Measurements from ENCODE around the gene IDE. TPM values are rescaled to one million over a fixed set of nuclear protein-coding genes. Genes with fewer than 3 reads are reported as not detected.

IDE gene
- total and polyA plus RNA-seq, 9 of the 15 experiments (the other 6 are each of a cell fraction or from before 2014, with no cell fraction given): 10.2 to 50.6 (median 33.2) TPM

DNA sequence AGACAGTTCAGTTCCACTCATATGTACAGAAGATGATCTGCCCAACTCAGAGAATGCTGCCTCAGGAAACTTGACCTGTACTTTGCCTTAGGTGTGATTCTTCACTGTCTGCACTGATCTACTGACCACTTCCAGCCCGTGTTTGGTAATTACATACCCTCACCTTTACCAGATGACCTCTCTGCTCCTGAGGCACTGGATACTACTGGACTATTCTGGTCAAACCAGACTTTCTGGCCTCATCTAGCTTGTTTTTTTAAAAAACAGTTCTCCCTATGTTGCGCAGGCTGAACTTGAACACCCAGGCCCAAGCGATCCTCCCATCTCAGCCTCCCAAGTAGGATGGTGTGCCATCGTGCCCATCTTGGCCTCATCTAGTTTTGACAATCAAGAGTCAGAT is 26.2 kb downstream of the IDE start (continued):
- TF ChIP-seq, protein P1, sequence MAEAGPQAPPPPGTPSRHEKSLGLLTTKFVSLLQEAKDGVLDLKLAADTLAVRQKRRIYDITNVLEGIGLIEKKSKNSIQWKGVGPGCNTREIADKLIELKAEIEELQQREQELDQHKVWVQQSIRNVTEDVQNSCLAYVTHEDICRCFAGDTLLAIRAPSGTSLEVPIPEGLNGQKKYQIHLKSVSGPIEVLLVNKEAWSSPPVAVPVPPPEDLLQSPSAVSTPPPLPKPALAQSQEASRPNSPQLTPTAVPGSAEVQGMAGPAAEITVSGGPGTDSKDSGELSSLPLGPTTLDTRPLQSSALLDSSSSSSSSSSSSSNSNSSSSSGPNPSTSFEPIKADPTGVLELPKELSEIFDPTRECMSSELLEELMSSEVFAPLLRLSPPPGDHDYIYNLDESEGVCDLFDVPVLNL (CRISPR knock-in tag; IDR thresholded peaks at IDR 0.05; ENCODE audit: low read depth): no peak
- TF ChIP-seq MEF2D (tag; conservative IDR thresholded peaks at IDR 0.05; ENCODE audit: low read depth) (no peak), TAF15 (IDR thresholded peaks at IDR 0.05; ENCODE audit: low read depth, low read length) (no peak), DPF2 (IDR thresholded peaks at IDR 0.05) (no peak)

DNA sequence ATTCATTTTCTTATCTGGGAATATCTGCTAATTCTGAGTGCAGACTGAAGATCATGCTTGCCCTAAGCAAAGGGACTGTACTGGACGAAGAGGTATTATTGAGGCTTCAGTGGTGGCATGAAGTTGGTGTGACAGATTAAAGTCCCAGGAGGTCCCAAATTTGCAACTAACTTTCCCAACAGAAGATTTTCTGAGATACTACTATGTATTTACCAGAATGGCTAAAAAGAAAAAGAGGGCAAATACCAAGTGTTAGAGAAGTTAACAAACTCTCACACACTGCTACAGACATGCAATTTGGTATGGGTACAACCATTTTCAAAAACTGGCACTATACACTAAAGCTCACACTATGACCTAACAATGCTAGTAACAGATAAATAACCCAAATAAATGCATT is 28.3 kb downstream of the IDE start:
- in situ Hi-C loops (cut with MboI): no loop called here
- H3K9ac ChIP-seq (ENCODE audit: insufficient read depth in 1 of 2, low read depth in 2 of 2, low read length in 2 of 2): no peak overlapping the region
- H3K9me1 ChIP-seq (ENCODE audit: control insufficient read depth, insufficient read depth, low read length): peaks cover 3% of the 10 kb centered on the region
- intact Hi-C loops (cut with micrococcal nuclease): no loop called here
- H3K9me3 ChIP-seq (replicated peaks; ENCODE audit: control insufficient read depth, insufficient read depth, low read depth, low read length): no peaks in the 10 kb centered on the region
- POLR2A ChIA-PET: interaction anchor here (0.5 to 3.3 kb wide), 4 partner anchors 10 to 271 kb away, joined by 3 to 16 read pairs (median 4); partner anchors contain the start of gene IDE
- 86% methylated on average over 1 of the region's 1 CpG for WGBS (ENCODE audit: insufficient coverage, low coverage, missing lambda C conversion rate)
- TF ChIP-seq RHOXF2B (CRISPR knock-in tag; conservative IDR thresholded peaks at IDR 0.05) (no peak), PTBP1 (IDR thresholded peaks at IDR 0.05; ENCODE audit: low read depth, low read length) (no peak), PHB2 (IDR thresholded peaks at IDR 0.05; ENCODE audit: low read depth) (no peak)
- TF ChIP-seq, protein P2, sequence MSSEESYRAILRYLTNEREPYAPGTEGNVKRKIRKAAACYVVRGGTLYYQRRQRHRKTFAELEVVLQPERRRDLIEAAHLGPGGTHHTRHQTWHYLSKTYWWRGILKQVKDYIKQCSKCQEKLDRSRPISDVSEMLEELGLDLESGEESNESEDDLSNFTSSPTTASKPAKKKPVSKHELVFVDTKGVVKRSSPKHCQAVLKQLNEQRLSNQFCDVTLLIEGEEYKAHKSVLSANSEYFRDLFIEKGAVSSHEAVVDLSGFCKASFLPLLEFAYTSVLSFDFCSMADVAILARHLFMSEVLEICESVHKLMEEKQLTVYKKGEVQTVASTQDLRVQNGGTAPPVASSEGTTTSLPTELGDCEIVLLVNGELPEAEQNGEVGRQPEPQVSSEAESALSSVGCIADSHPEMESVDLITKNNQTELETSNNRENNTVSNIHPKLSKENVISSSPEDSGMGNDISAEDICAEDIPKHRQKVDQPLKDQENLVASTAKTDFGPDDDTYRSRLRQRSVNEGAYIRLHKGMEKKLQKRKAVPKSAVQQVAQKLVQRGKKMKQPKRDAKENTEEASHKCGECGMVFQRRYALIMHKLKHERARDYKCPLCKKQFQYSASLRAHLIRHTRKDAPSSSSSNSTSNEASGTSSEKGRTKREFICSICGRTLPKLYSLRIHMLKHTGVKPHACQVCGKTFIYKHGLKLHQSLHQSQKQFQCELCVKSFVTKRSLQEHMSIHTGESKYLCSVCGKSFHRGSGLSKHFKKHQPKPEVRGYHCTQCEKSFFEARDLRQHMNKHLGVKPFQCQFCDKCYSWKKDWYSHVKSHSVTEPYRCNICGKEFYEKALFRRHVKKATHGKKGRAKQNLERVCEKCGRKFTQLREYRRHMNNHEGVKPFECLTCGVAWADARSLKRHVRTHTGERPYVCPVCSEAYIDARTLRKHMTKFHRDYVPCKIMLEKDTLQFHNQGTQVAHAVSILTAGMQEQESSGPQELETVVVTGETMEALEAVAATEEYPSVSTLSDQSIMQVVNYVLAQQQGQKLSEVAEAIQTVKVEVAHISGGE (CRISPR knock-in tag; IDR thresholded peaks at IDR 0.05): no peak
- TF ChIP-seq, protein P3, sequence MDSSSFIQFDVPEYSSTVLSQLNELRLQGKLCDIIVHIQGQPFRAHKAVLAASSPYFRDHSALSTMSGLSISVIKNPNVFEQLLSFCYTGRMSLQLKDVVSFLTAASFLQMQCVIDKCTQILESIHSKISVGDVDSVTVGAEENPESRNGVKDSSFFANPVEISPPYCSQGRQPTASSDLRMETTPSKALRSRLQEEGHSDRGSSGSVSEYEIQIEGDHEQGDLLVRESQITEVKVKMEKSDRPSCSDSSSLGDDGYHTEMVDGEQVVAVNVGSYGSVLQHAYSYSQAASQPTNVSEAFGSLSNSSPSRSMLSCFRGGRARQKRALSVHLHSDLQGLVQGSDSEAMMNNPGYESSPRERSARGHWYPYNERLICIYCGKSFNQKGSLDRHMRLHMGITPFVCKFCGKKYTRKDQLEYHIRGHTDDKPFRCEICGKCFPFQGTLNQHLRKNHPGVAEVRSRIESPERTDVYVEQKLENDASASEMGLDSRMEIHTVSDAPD (CRISPR knock-in tag; IDR thresholded peaks at IDR 0.05): no peak
- TF ChIP-seq, protein P4, sequence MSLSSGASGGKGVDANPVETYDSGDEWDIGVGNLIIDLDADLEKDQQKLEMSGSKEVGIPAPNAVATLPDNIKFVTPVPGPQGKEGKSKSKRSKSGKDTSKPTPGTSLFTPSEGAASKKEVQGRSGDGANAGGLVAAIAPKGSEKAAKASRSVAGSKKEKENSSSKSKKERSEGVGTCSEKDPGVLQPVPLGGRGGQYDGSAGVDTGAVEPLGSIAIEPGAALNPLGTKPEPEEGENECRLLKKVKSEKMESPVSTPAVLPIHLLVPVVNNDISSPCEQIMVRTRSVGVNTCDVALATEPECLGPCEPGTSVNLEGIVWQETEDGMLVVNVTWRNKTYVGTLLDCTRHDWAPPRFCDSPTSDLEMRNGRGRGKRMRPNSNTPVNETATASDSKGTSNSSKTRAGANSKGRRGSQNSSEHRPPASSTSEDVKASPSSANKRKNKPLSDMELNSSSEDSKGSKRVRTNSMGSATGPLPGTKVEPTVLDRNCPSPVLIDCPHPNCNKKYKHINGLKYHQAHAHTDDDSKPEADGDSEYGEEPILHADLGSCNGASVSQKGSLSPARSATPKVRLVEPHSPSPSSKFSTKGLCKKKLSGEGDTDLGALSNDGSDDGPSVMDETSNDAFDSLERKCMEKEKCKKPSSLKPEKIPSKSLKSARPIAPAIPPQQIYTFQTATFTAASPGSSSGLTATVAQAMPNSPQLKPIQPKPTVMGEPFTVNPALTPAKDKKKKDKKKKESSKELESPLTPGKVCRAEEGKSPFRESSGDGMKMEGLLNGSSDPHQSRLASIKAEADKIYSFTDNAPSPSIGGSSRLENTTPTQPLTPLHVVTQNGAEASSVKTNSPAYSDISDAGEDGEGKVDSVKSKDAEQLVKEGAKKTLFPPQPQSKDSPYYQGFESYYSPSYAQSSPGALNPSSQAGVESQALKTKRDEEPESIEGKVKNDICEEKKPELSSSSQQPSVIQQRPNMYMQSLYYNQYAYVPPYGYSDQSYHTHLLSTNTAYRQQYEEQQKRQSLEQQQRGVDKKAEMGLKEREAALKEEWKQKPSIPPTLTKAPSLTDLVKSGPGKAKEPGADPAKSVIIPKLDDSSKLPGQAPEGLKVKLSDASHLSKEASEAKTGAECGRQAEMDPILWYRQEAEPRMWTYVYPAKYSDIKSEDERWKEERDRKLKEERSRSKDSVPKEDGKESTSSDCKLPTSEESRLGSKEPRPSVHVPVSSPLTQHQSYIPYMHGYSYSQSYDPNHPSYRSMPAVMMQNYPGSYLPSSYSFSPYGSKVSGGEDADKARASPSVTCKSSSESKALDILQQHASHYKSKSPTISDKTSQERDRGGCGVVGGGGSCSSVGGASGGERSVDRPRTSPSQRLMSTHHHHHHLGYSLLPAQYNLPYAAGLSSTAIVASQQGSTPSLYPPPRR (CRISPR knock-in tag; IDR thresholded peaks at IDR 0.05; ENCODE audit: borderline replicate concordance): no peak
- no peak overlapping the region for H2AFZ ChIP-seq (ENCODE audit: low read depth, low read length)
- no peak for DNase-seq (ENCODE audit: extremely low read depth in 1 of 4, low spot score in 3 of 4)
- H3K36me3 ChIP-seq (ENCODE audit: control insufficient read depth, insufficient read depth, low read length): peaks cover 28% of the 10 kb centered on the region; the same call in 1 of the 3 replicates
- CTCF ChIA-PET (ENCODE audit: low intra/inter-chr PET ratio): no interaction called here
- peaks cover 4% of the 10 kb centered on the region; the same call in 1 of the 2 replicates for H4K20me1 ChIP-seq (replicated peaks; ENCODE audit: control insufficient read depth, insufficient read depth, low read length)
- no peak for FAIRE-seq
- ATAC-seq: no peak
- no peaks in the 10 kb centered on the region for H3K27me3 ChIP-seq (ENCODE audit: control insufficient read depth in 2 of 2, insufficient read depth in 2 of 2, low read length in 2 of 2)
- peaks cover 61% of the 10 kb centered on the region for H3K79me2 ChIP-seq (ENCODE audit: control insufficient read depth, insufficient read depth, low read length)
- H3K4me2 ChIP-seq (ENCODE audit: insufficient read depth, low read length): no peak overlapping the region
- BruUV-seq (replicated peaks): no TSS peak
- no peak overlapping the region for H3K4me3 ChIP-seq
- no peak overlapping the region for H3K27ac ChIP-seq (ENCODE audit: extremely low read depth, low read depth, low read length)
- H3K4me1 ChIP-seq (replicated peaks in 1 of 2; ENCODE audit: control insufficient read depth in 2 of 2, insufficient read depth in 2 of 2, low read length in 2 of 2): peaks cover 0 to 2% of the 10 kb centered on the region in 2 experiments; a peak in 3 of 5 replicates

Measured in K562 (cell line).